SU-DHL-6 (cell line): Measurements from ENCODE around the gene NRARP.

Experiments
- H2AFZ ChIP-seq: fragments of 200-600 bp; sonication (generic); 2 replicates; pipeline ENCODE4 v1.6.1; 2014; ENCODE audit warnings: low read depth, mild to moderate bottlenecking, moderate library complexity, mixed read lengths, antibody characterized with exemption, low read length; ENCODE audit not compliant: severe bottlenecking
- H3F3A ChIP-seq: fragments of 200-600 bp; shearing (Covaris generic); 2 replicates; pipeline ENCODE4 v1.6.0; 2016; ENCODE audit warnings: antibody characterized with exemption, mild to moderate bottlenecking; ENCODE audit not compliant: insufficient read depth
- H3K27ac ChIP-seq: fragments of 200-600 bp; sonication (generic); 2 replicates; pipeline ENCODE4 v1.5.1; 2016; ENCODE audit warnings: low read depth, mild to moderate bottlenecking, low read length, moderate library complexity, mixed read lengths
- H3K27me3 ChIP-seq: fragments of 200-600 bp; sonication (generic), shearing (Covaris generic); 2 replicates; pipeline ENCODE4 v1.6.0; 2014; ENCODE audit warnings: mild to moderate bottlenecking, low read length
- H3K36me3 ChIP-seq: fragments of 200-600 bp; sonication (generic); 2 replicates; pipeline ENCODE4 v1.6.1; 2014; ENCODE audit warnings: mild to moderate bottlenecking, low read length, mixed read lengths
- H3K4me2 ChIP-seq: fragments of 300-600, 200-600 bp; shearing (Covaris generic), sonication (generic); 2 replicates; pipeline ENCODE4 v1.6.0; 2014; ENCODE audit warnings: low read length, low read depth, mild to moderate bottlenecking; ENCODE audit not compliant: poor library complexity, severe bottlenecking
- H3K4me3 ChIP-seq: fragments of 200-600 bp; sonication (generic); 2 replicates; pipeline ENCODE4 v1.5.1; 2014; ENCODE audit warnings: antibody characterized with exemption, low read length, mild to moderate bottlenecking, mixed read lengths; ENCODE audit not compliant: insufficient read depth, poor library complexity, severe bottlenecking
- H3K79me2 ChIP-seq: fragments of 200-600 bp; sonication (generic); 2 replicates; pipeline ENCODE4 v1.6.1; 2014; ENCODE audit warnings: mild to moderate bottlenecking, low read length, moderate library complexity; ENCODE audit not compliant: insufficient read depth
- H3K9ac ChIP-seq: fragments of 200-600 bp; sonication (generic); 2 replicates; pipeline ENCODE4 v1.7.0; 2014; ENCODE audit warnings: mild to moderate bottlenecking, low read length
- H3K9me2 ChIP-seq: fragments of 200-600 bp; sonication (generic); replicated peaks from 2 replicates; pipeline ENCODE4 v1.6.1; 2014; ENCODE audit warnings: low read length; ENCODE audit not compliant: insufficient read depth
- H3K9me3 ChIP-seq: fragments of 200-600 bp; sonication (generic); 2 replicates; pipeline ENCODE4 v1.6.1; 2014; ENCODE audit warnings: low read length, mixed read lengths; ENCODE audit not compliant: insufficient read depth
- H4K20me1 ChIP-seq: fragments of 200-600 bp; sonication (generic); 2 replicates; pipeline ENCODE4 v1.6.1; 2014; ENCODE audit warnings: low read depth, mild to moderate bottlenecking, antibody characterized with exemption, low read length, moderate library complexity, mixed read lengths
- CTCF ChIP-seq: fragments of 200-600 bp; sonication (generic); IDR thresholded peaks from one replicate; pipeline ENCODE4 v1.5.1; 2017; ENCODE audit warnings: antibody characterized with exemption, mild to moderate bottlenecking, low read length, moderate library complexity; ENCODE audit not compliant: insufficient read depth, poor library complexity, severe bottlenecking
- EZH2phosphoT487 ChIP-seq: fragments of 200-600 bp; sonication (generic), shearing (Covaris generic); conservative IDR thresholded peaks from 2 replicates; pipeline ENCODE4 v1.6.1; 2018; ENCODE audit warnings: mild to moderate bottlenecking, antibody characterized with exemption, low read length, moderate library complexity, mixed read lengths

Gene NRARP

GRCh38 chr9:137302118-137302448, at the start of gene NRARP:
NRARP (minus strand) TSS chr9:137302271; CDS start chr9:137301928, 343 bp downstream.
- Histone ChIP-seq H3K79me2 (no peaks in the 10 kb centered on the region), H3K27me3 (no peaks in the 10 kb centered on the region), H2AFZ (no peak within 1 kb of the TSS), H4K20me1 (no peaks in the 10 kb centered on the region), H3K36me3 (no peaks in the 10 kb centered on the region), H3K9ac (no peak within 1 kb of the TSS), H3K27ac (no peak within 1 kb of the TSS), H3K4me2 (peak within 1 kb of the TSS; percentile 39), H3K9me2 (no peaks in the 10 kb centered on the region), H3F3A (0 out of 2 replicates have a peak, but pooled peaks cover 2% of the 10 kb centered on the region), H3K9me3 (no peaks in the 10 kb centered on the region), H3K4me3 (peak within 1 kb of the TSS; percentile 25)
- TF ChIP-seq EZH2phosphoT487 (no peak), CTCF (no peak)

- no peak for TF ChIP-seq EZH2phosphoT487
- TF ChIP-seq CTCF, result no peak
- H3K9me3 ChIP-seq, result no peaks in the 10 kb centered on the region
- H3K4me2 ChIP-seq, result no peak overlapping the region
- H3K4me3 ChIP-seq, result no peak overlapping the region
- H4K20me1 ChIP-seq, result no peaks in the 10 kb centered on the region
- no peak overlapping the region for H2AFZ ChIP-seq
- no peaks in the 10 kb centered on the region for H3F3A ChIP-seq
- no peaks in the 10 kb centered on the region for H3K9me2 ChIP-seq
- H3K36me3 ChIP-seq, result no peaks in the 10 kb centered on the region
- H3K79me2 ChIP-seq, result no peaks in the 10 kb centered on the region
- H3K27me3 ChIP-seq, result no peaks in the 10 kb centered on the region
- no peak overlapping the region for H3K9ac ChIP-seq
- H3K27ac ChIP-seq, result no peak overlapping the region
Measured at GRCh38 chr9:137350696-137351584, 48.9 kb upstream of the NRARP start.

GRCh38 chr9:137349471-137350033, 47.5 kb upstream of the NRARP start:
- no peak for TF ChIP-seq CTCF
- TF ChIP-seq EZH2phosphoT487, result no peak
- no peaks in the 10 kb centered on the region for H3K9me3 ChIP-seq
- no peak overlapping the region for H3K27ac ChIP-seq
- H3K27me3 ChIP-seq, result no peaks in the 10 kb centered on the region
- H3K9me2 ChIP-seq, result no peaks in the 10 kb centered on the region
- H4K20me1 ChIP-seq, result no peaks in the 10 kb centered on the region
- H3K79me2 ChIP-seq, result no peaks in the 10 kb centered on the region
- no peaks in the 10 kb centered on the region for H3F3A ChIP-seq
- no peaks in the 10 kb centered on the region for H3K36me3 ChIP-seq
- H3K4me3 ChIP-seq, result no peak overlapping the region
- no peak overlapping the region for H3K4me2 ChIP-seq
- H3K9ac ChIP-seq, result no peak overlapping the region
- H2AFZ ChIP-seq, result no peak overlapping the region
